SU-DHL-6 (cell line): ENCODE results near the gene KLF11.

Experiments
- CTCF ChIP-seq: fragments of 200-600 bp; sonication (generic); IDR thresholded peaks from one replicate; pipeline ENCODE4 v1.5.1; 2017; ENCODE audit warnings: antibody characterized with exemption, mild to moderate bottlenecking, low read length, moderate library complexity; ENCODE audit not compliant: insufficient read depth, poor library complexity, severe bottlenecking
- EZH2phosphoT487 ChIP-seq: fragments of 200-600 bp; sonication (generic), shearing (Covaris generic); conservative IDR thresholded peaks from 2 replicates; pipeline ENCODE4 v1.6.1; 2018; ENCODE audit warnings: mild to moderate bottlenecking, antibody characterized with exemption, low read length, moderate library complexity, mixed read lengths

GRCh38 chr2:9997936-9998335 lies 45.4 kb upstream of the KLF11 start:
- TF ChIP-seq CTCF (no peak), EZH2phosphoT487 (no peak)
